GM18502 (cell line): ENCODE data around the gene KPNA3.
"Not testable (repeated sequence)": the region's sequence is repeated elsewhere in the genome, so short reads cannot be mapped to it uniquely, and the experiment has no call there.

Experiments
- ATAC-seq: cut with Tn5 transposase; IDR thresholded peaks from one replicate; pipeline ENCODE4 v1.9.1; 2021; ENCODE audit warnings: mild to moderate bottlenecking; ENCODE audit not compliant: unreplicated experiment, poor library complexity

KPNA3 gene

DNA sequence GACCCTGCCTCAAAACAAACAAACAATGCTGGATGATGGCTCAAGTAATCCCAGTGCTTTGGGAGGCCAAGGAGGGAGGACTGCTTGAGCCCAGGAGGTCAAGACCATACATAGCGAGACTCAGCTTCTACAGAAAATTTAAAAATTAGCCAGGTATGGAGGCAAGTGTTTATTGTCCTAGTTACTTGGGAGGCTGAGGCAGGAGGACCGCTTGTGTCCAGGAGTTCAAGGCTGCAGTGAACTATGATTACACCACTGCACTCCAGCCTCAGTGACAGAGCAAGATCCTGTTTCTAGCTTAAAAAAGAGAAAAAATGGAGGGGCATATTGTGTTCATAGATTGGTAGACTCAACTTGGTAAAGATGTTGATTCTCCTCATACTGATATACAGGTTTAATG, 36.2 kb downstream of the KPNA3 start:
- ATAC-seq: no peak

DNA sequence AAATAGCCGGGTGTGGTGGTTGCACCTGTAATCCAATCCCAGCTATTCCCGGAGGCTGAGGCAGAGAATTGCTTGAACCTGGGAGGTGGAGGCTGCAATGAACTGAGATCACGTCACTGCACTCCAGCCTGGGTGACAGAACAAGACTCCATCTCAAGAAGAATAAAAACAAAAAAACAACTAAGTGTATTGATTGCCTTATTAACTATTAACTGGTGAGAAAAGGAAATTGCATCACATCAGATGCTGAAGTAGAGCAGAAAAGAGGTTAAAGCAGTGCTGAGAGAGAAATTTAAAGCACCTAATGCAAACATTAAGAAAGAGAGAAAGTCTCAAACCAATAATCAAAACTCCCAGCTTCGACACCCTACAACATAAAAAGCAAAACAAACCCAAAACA, 38.3 kb downstream of the KPNA3 start:
- ATAC-seq: no peak

DNA sequence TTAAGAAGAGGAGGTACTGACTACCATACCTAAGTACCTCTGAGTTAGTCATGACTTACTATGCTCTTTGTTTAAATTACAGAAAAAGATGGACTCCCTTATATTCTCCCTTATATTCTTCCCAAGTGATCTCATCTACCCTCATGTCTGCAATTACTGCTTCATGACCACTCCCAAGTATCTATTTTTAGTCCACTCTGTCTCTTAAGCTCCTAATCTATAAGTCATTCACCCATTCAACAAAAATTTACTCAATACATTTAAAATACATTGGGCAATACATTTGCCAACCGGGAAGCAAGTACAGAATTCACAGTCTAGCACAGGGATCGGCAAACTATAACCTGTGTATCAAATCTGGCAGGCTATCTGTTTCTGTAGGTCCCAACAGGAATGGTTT, 42.6 kb downstream of the KPNA3 start:
- ATAC-seq: no peak

DNA sequence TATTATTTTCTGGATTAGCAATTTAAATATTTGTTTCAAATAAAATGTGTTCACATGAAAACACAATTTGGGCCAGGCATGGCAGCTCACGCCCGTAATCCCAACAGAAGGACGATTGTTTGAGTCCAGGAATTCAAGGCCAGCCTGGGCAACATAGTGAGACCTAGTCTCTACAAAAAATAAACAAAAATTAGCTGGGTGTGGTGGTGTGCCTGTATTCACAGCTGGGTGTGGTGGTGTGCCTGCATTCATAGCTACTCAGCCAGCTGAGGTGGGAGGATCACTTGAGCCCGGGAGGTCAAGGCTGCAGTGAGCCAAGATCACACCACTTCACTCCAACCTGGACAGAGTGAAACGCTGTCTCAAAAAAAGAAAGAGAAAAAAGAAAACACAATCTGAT, 46.4 kb downstream of the KPNA3 start:
- ATAC-seq: no peak

DNA sequence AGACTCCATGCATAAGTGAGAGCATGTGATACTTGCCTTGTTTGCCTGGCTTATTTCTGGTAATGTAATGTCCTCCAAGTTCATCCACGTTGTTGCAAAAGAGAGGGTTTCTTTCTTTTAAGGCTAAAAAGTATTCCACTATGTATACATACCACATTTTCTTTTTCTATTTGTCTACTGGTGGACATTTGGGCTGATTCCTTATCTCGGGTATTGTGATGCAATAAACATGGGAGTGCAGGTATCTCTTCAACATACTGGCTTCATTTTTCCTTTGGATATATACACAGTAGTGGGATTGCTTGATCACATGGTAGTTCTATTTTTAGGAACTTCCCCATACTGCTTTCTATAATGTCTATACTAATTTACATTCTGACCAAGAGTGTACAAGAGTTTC, 51.6 kb downstream of the KPNA3 start:
- no peak for ATAC-seq

GRCh38 chr13:49739498-49740187, 52.8 kb downstream of the KPNA3 start:
- ATAC-seq: no peak

- ATAC-seq: no peak
Observed at GRCh38 chr13:49733181-49733951, 59.1 kb downstream of the KPNA3 start.

DNA sequence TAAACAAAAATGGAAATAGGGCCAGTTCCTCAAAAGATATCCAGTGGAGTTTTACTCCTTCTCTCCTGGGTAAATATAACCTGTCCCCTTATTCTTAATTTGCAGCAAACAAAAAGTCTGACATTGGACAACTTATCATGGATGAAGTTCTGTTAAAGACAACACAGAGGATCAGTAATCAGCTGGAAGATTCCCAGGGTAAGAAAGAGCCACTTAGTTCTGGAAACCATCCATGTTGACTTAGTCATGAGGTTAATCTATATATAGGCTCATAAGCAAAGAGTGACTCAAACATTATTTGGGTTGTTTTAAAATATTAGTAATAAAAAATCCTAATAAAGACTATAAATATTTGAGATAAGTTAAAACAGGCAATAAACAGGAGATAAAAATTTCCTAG, 60.7 kb downstream of the KPNA3 start:
- no peak for ATAC-seq

DNA sequence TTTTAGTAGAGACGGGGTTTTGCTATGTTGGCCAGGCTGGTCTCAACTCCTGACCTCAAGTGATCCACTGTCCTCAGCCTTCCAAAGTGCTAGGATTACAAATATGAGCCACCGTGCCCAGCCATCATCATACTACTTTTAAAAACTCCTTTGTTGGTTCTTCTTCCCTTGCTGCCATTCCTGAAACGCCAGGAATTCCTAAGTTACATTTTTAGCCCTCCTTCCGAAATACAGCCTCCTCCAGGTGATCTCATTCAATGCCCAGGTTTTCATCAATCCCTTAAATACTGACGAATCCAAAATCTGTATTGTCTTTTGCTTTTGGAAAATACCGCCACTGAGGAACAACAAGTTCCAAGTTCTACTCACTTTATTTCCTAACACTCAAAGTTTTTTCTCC, 75.9 kb downstream of the KPNA3 start:
- no peak for ATAC-seq

- no peak for ATAC-seq
Observed at GRCh38 chr13:49714757-49715156, 77.7 kb downstream of the KPNA3 start.

DNA sequence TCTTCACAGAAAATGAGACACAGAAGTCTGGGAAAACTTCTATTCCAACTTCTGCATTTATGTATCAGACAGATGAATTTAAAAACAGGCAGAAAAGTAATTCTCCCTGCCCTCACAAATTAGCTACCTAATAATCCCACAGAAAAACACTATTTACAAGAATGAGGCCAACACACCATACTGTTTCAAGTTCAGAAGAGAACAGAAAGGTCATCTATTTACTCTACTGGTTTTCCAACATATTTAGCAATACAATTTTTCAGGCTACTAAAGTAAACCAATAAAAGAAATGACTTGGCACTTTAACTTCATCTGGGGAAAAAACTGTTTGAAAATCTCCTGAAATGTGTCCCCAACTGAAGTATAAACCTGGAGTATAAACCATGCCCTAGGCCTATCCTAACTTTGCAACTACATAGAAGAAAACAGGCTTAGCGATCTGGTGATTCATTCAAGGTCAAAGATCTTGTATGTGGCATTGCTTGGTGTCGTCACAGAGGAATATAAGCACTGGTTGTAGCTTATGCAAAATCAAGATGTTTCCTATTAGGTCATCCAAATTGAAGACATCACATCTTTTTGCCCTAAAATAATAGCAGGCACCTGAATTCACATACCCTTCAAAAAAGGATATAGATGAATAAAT, 81.1 kb downstream of the KPNA3 start:
- ATAC-seq: no peak

DNA sequence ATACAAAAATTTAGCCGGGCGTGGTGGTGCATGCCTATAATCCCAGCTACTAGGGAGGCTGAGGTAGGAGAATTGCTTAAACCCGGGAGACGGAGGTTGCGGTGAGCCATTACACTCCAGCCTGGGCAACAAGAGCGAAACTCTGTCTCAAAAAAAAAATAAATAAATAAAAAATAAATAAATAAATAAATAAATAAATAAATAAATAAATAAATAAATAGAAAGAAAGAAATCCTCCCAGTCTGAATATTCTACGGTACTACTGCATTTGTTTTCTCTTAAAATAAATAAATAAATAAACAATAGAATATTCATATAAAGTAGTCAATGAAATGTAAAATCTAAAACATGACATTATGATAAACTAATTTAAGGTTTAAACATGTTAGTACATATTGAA, 88.2 kb downstream of the KPNA3 start:
- not testable (repeated sequence) for ATAC-seq

DNA sequence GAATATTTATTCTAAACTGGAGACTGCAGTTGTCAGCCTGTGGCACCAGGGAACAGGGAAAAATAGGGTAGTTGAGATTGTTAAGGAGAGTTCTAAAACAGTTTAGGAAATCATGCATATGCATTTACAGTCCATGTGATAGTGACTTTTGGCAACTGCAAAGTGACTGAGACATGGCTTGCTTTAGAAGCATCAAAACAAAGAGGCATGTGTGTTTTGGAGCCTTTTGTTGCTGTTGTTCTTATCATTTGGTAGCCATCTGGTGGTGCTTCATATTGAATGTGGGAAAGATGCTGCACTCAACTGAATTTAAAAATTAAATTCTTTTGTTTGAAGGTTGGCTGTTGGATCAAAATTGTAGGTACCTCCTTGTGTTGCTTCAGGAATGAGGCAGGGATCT, 91.0 kb downstream of the KPNA3 start:
- ATAC-seq: no peak

DNA sequence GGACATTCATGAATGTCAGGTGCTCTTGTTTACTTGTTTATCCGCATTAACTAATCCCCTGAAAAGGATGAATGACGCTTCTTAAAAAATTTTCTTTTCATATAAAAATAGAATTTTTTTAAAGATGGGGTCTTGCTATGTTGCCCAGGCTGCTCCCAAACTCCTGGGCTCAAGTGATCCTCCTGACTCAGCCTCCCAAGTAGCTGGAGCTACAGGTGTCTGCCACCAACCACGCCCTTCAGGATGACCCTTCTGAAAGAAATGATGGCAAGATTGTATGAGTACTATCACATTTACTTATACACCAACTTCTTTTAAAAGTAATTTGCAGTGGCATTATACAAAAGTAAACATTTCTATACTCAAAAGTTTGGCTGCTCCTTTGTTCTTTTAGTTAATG, 95.0 kb downstream of the KPNA3 start:
- no peak for ATAC-seq

DNA sequence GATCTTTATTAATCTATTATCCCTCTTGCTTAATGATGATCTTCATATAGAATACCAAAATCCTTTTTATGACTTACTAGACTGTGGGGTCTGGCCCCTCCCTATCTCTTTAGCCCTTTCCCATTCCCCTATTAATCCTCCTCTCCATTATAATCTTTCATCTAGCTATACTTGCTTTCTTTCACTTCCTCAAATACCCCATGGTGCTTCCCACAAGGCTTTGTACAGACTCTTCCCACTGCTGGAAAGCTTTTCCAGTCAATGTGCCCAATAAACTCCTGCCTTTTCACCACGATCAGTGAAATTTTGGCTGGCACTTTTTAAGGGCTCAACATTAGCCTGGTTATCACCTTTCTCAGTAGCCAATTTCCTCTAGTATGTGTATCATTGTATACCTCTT, 98.0 kb downstream of the KPNA3 start:
- no peak for ATAC-seq

- no peak for ATAC-seq
Observed at GRCh38 chr13:49693877-49694276, 98.6 kb downstream of the KPNA3 start.

- ATAC-seq: no peak
Observed at GRCh38 chr13:49693191-49693733, 99.2 kb downstream of the KPNA3 start.

- peak; percentile 96 for ATAC-seq
Observed at GRCh38 chr13:49690995-49691784, 101.3 kb downstream of the KPNA3 start, which contains the start of gene EBPL. EBPL (minus strand) TSS chr13:49691486; CDS start chr13:49691424, 62 bp downstream.

- ATAC-seq: peak; percentile 30
Observed at GRCh38 chr13:49690133-49690994, 102.1 kb downstream of the KPNA3 start.
